Measurements from ENCODE around the gene AGAP3.

The AGAP3 gene

GRCh38 chr7:151075662-151075971 lies 10.7 kb upstream of the AGAP3 start:
- Histone ChIP-seq H3K4me1 (ENCODE audit: control insufficient read depth, insufficient read depth, low read length) (peaks cover 22% of the 10 kb centered on the region), H3K36me3 (ENCODE audit: control insufficient read depth in 2 of 2, insufficient read depth in 2 of 2, low read length in 2 of 2) (peaks cover 17 to 32% of the 10 kb centered on the region in 2 donors), H3K27ac (ENCODE audit: low read length) (no peak overlapping the region)

GRCh38 chr7:151075978-151076426 lies 10.3 kb upstream of the AGAP3 start:
- Histone ChIP-seq H3K27ac (ENCODE audit: low read length) (no peak overlapping the region), H3K4me1 (ENCODE audit: control insufficient read depth, insufficient read depth, low read length) (peaks cover 25% of the 10 kb centered on the region), H3K27me3 (ENCODE audit: control insufficient read depth in 1 of 2, insufficient read depth in 2 of 2, low read length in 2 of 2) (no peaks in the 10 kb centered on the region), H3K9ac (ENCODE audit: low read length in 2 of 2) (no peak overlapping the region), H3K4me3 (ENCODE audit: low read length in 2 of 2) (no peak overlapping the region), H3K36me3 (ENCODE audit: control insufficient read depth in 2 of 2, insufficient read depth in 2 of 2, low read length in 2 of 2) (peaks cover 16 to 28% of the 10 kb centered on the region in 2 donors), H3K9me3 (ENCODE audit: control insufficient read depth in 2 of 2, low read length in 2 of 2) (no peaks in the 10 kb centered on the region)

More at GRCh38 chr7:151075662-151075971, 10.7 kb upstream of the AGAP3 start:
- Histone ChIP-seq H3K9me3 (ENCODE audit: control insufficient read depth in 2 of 2, low read length in 2 of 2) (no peaks in the 10 kb centered on the region), H3K9ac (ENCODE audit: low read length in 2 of 2) (no peak overlapping the region), H3K4me3 (ENCODE audit: low read length in 2 of 2) (no peak overlapping the region), H3K27me3 (ENCODE audit: control insufficient read depth in 1 of 2, insufficient read depth in 2 of 2, low read length in 2 of 2) (no peaks in the 10 kb centered on the region)

GRCh38 chr7:151076863-151077704 lies 9.2 kb upstream of the AGAP3 start:
- Histone ChIP-seq H3K4me3 (ENCODE audit: low read length in 2 of 2) (no peak overlapping the region), H3K9ac (ENCODE audit: low read length in 2 of 2) (no peak overlapping the region), H3K36me3 (ENCODE audit: control insufficient read depth in 2 of 2, insufficient read depth in 2 of 2, low read length in 2 of 2) (peaks cover 10 to 26% of the 10 kb centered on the region in 2 donors), H3K9me3 (ENCODE audit: control insufficient read depth in 2 of 2, low read length in 2 of 2) (no peaks in the 10 kb centered on the region), H3K27ac (ENCODE audit: low read length) (peak overlapping the region; percentile 31), H3K4me1 (ENCODE audit: control insufficient read depth, insufficient read depth, low read length) (peaks cover 35% of the 10 kb centered on the region), H3K27me3 (ENCODE audit: control insufficient read depth in 1 of 2, insufficient read depth in 2 of 2, low read length in 2 of 2) (no peaks in the 10 kb centered on the region)

GRCh38 chr7:151077705-151078232 lies 8.5 kb upstream of the AGAP3 start:
- Histone ChIP-seq H3K4me1 (ENCODE audit: control insufficient read depth, insufficient read depth, low read length) (peaks cover 42% of the 10 kb centered on the region), H3K27ac (ENCODE audit: low read length) (peak overlapping the region; percentile 31), H3K9ac (ENCODE audit: low read length in 2 of 2) (no peak overlapping the region), H3K9me3 (ENCODE audit: control insufficient read depth in 2 of 2, low read length in 2 of 2) (no peaks in the 10 kb centered on the region), H3K27me3 (ENCODE audit: control insufficient read depth in 1 of 2, insufficient read depth in 2 of 2, low read length in 2 of 2) (no peaks in the 10 kb centered on the region), H3K36me3 (ENCODE audit: control insufficient read depth in 2 of 2, insufficient read depth in 2 of 2, low read length in 2 of 2) (peaks cover 10 to 24% of the 10 kb centered on the region in 2 donors), H3K4me3 (ENCODE audit: low read length in 2 of 2) (no peak overlapping the region)

GRCh38 chr7:151078233-151079040 lies 7.8 kb upstream of the AGAP3 start:
- Histone ChIP-seq H3K9me3 (ENCODE audit: control insufficient read depth in 2 of 2, low read length in 2 of 2) (no peaks in the 10 kb centered on the region), H3K4me3 (ENCODE audit: low read length in 2 of 2) (no peak overlapping the region), H3K36me3 (ENCODE audit: control insufficient read depth in 2 of 2, insufficient read depth in 2 of 2, low read length in 2 of 2) (peaks cover 10 to 24% of the 10 kb centered on the region in 2 donors), H3K4me1 (ENCODE audit: control insufficient read depth, insufficient read depth, low read length) (peaks cover 42% of the 10 kb centered on the region), H3K9ac (ENCODE audit: low read length in 2 of 2) (no peak overlapping the region), H3K27me3 (ENCODE audit: control insufficient read depth in 1 of 2, insufficient read depth in 2 of 2, low read length in 2 of 2) (no peaks in the 10 kb centered on the region), H3K27ac (ENCODE audit: low read length) (peak overlapping the region; percentile 31)

GRCh38 chr7:151079199-151079910 lies 6.9 kb upstream of the AGAP3 start:
- Histone ChIP-seq H3K27me3 (ENCODE audit: control insufficient read depth in 1 of 2, insufficient read depth in 2 of 2, low read length in 2 of 2) (no peaks in the 10 kb centered on the region), H3K27ac (ENCODE audit: low read length) (no peak overlapping the region), H3K9ac (ENCODE audit: low read length in 2 of 2) (peak overlapping the region; percentile 82 to 91), H3K9me3 (ENCODE audit: control insufficient read depth in 2 of 2, low read length in 2 of 2) (no peaks in the 10 kb centered on the region), H3K4me3 (ENCODE audit: low read length in 2 of 2) (peak overlapping the region; percentile 87 to 88), H3K4me1 (ENCODE audit: control insufficient read depth, insufficient read depth, low read length) (peaks cover 47% of the 10 kb centered on the region), H3K36me3 (ENCODE audit: control insufficient read depth in 2 of 2, insufficient read depth in 2 of 2, low read length in 2 of 2) (peaks cover 10 to 19% of the 10 kb centered on the region in 2 donors)

- Histone ChIP-seq H3K27ac (ENCODE audit: low read length) (peak overlapping the region; percentile 95), H3K36me3 (ENCODE audit: control insufficient read depth in 2 of 2, insufficient read depth in 2 of 2, low read length in 2 of 2) (peaks cover 3 to 14% of the 10 kb centered on the region in 2 donors), H3K4me1 (ENCODE audit: control insufficient read depth, insufficient read depth, low read length) (peaks cover 47% of the 10 kb centered on the region), H3K9me3 (ENCODE audit: control insufficient read depth in 2 of 2, low read length in 2 of 2) (no peaks in the 10 kb centered on the region), H3K9ac (ENCODE audit: low read length in 2 of 2) (peak overlapping the region; percentile 82 to 91), H3K27me3 (ENCODE audit: control insufficient read depth in 1 of 2, insufficient read depth in 2 of 2, low read length in 2 of 2) (no peaks in the 10 kb centered on the region), H3K4me3 (ENCODE audit: low read length in 2 of 2) (peak overlapping the region; percentile 87 to 88)
Observed at GRCh38 chr7:151080067-151080521, 6.2 kb upstream of the AGAP3 start.

GRCh38 chr7:151080522-151081169 lies 5.6 kb upstream of the AGAP3 start, which contains the start of gene FASTK:
TSS of gene FASTK (minus strand) at chr7:151080809. CDS start at chr7:151080766, 43 bp downstream.
- Histone ChIP-seq H3K4me1 (ENCODE audit: control insufficient read depth, insufficient read depth, low read length) (peaks cover 51% of the 10 kb centered on the region), H3K9ac (ENCODE audit: low read length in 2 of 2) (peak within 1 kb of the TSS; percentile 82 to 91), H3K9me3 (ENCODE audit: control insufficient read depth in 2 of 2, low read length in 2 of 2) (no peaks in the 10 kb centered on the region), H3K27me3 (ENCODE audit: control insufficient read depth in 1 of 2, insufficient read depth in 2 of 2, low read length in 2 of 2) (no peaks in the 10 kb centered on the region), H3K36me3 (ENCODE audit: control insufficient read depth in 2 of 2, insufficient read depth in 2 of 2, low read length in 2 of 2) (peaks cover 0 to 10% of the 10 kb centered on the region in 2 donors), H3K27ac (ENCODE audit: low read length) (peak within 1 kb of the TSS; percentile 95), H3K4me3 (ENCODE audit: low read length in 2 of 2) (peak within 1 kb of the TSS; percentile 87 to 88)

- Histone ChIP-seq H3K9me3 (ENCODE audit: control insufficient read depth in 2 of 2, low read length in 2 of 2) (no peaks in the 10 kb centered on the region), H3K36me3 (ENCODE audit: control insufficient read depth in 2 of 2, insufficient read depth in 2 of 2, low read length in 2 of 2) (peaks cover 0 to 5% of the 10 kb centered on the region in 2 donors), H3K9ac (ENCODE audit: low read length in 2 of 2) (peak overlapping the region; percentile 68 to 81), H3K27ac (ENCODE audit: low read length) (peak overlapping the region; percentile 95), H3K4me3 (ENCODE audit: low read length in 2 of 2) (peak overlapping the region; percentile 59 to 87), H3K27me3 (ENCODE audit: control insufficient read depth in 1 of 2, insufficient read depth in 2 of 2, low read length in 2 of 2) (no peaks in the 10 kb centered on the region), H3K4me1 (ENCODE audit: control insufficient read depth, insufficient read depth, low read length) (peaks cover 55% of the 10 kb centered on the region)
Observed at GRCh38 chr7:151081170-151082101, 4.8 kb upstream of the AGAP3 start.

All from stomach smooth muscle (tissue), 2 donors.